GM12873 (cell line): ENCODE data around the gene SLC6A14.

Experiments used
- CTCF ChIP-seq: IDR thresholded peaks from 2 replicates; pipeline ENCODE4 v1.5.1; 2012; ENCODE audit warnings: low read depth, mild to moderate bottlenecking, moderate library complexity, low read length, control low read depth; ENCODE audit not compliant: insufficient read depth; ENCODE audit errors: missing control alignments

Gene SLC6A14

GRCh38 chrX:116436358-116436816 lies at the start of gene SLC6A14:
TSS of gene SLC6A14 (plus strand) at chrX:116436606. CDS start at chrX:116436710, 104 bp downstream.
- TF ChIP-seq CTCF: no peak

- no peak for TF ChIP-seq CTCF
These were observed 40.7 kb upstream of the SLC6A14 start for GRCh38 chrX:116395752-116396151.

- no peak for TF ChIP-seq CTCF
These were observed 36.7 kb upstream of the SLC6A14 start for GRCh38 chrX:116399681-116400080.

GRCh38 chrX:116409219-116409618 lies 27.2 kb upstream of the SLC6A14 start:
- TF ChIP-seq CTCF: no peak

GRCh38 chrX:116413273-116413672 lies 23.1 kb upstream of the SLC6A14 start:
- TF ChIP-seq CTCF: no peak

GRCh38 chrX:116417214-116417613 lies 19.2 kb upstream of the SLC6A14 start:
- no peak for TF ChIP-seq CTCF

GRCh38 chrX:116417968-116418367 lies 18.4 kb upstream of the SLC6A14 start:
- TF ChIP-seq CTCF: no peak
